ENCODE results near the gene ZNF574.
"Not testable (repeated sequence)": the region's sequence is repeated elsewhere in the genome, so short reads cannot be mapped to it uniquely, and the experiment has no call there.

The ZNF574 gene, protein sequence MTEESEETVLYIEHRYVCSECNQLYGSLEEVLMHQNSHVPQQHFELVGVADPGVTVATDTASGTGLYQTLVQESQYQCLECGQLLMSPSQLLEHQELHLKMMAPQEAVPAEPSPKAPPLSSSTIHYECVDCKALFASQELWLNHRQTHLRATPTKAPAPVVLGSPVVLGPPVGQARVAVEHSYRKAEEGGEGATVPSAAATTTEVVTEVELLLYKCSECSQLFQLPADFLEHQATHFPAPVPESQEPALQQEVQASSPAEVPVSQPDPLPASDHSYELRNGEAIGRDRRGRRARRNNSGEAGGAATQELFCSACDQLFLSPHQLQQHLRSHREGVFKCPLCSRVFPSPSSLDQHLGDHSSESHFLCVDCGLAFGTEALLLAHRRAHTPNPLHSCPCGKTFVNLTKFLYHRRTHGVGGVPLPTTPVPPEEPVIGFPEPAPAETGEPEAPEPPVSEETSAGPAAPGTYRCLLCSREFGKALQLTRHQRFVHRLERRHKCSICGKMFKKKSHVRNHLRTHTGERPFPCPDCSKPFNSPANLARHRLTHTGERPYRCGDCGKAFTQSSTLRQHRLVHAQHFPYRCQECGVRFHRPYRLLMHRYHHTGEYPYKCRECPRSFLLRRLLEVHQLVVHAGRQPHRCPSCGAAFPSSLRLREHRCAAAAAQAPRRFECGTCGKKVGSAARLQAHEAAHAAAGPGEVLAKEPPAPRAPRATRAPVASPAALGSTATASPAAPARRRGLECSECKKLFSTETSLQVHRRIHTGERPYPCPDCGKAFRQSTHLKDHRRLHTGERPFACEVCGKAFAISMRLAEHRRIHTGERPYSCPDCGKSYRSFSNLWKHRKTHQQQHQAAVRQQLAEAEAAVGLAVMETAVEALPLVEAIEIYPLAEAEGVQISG

DNA sequence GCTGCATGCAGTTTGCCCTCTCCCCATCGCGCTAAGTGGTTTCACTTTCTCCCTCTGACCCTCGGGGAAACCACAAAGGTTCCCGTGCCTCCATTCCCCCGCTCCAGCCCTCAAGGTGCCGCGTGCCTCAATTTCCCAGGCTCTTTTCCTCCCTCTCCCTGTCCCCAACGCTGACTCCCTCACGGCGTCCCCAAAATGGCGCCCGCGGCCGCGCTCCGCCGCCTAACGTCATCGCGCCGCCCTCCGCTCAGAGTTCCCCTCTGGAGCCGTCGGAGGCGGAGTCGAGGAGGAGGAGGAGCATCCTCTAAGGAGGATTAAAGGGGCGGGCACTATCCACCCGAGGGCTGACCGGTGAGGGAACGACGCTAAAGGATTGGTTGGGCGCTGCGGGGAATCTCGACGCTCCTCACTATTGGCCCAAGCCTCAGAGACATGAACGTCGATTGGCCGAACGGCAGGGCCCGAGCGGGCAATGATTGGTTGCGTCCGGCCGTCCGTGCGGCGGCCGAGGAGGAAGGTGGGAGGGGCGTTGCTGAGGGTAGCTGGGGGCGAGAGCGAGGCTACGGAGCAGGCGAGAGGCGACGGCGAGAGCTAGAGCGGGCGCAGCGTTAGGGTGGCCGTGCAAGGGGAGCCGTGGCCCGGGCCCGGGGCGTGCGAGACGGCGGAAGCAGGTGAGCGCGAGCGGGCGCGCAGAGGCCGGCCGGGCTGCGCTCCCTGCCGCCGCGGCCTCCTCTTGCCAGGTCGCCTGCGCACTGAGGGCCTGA is at the start of gene ZNF574:
Gene ZNF574 (plus strand): TSS at position 551 of the 764 bp plus-strand sequence. CDS start 2,441 bp downstream, outside the sequence.
- intact Hi-C loops (cut with DNase I) = no loop called here
- DNase-seq = peak; percentile 94 to 100 (median 96)

DNA sequence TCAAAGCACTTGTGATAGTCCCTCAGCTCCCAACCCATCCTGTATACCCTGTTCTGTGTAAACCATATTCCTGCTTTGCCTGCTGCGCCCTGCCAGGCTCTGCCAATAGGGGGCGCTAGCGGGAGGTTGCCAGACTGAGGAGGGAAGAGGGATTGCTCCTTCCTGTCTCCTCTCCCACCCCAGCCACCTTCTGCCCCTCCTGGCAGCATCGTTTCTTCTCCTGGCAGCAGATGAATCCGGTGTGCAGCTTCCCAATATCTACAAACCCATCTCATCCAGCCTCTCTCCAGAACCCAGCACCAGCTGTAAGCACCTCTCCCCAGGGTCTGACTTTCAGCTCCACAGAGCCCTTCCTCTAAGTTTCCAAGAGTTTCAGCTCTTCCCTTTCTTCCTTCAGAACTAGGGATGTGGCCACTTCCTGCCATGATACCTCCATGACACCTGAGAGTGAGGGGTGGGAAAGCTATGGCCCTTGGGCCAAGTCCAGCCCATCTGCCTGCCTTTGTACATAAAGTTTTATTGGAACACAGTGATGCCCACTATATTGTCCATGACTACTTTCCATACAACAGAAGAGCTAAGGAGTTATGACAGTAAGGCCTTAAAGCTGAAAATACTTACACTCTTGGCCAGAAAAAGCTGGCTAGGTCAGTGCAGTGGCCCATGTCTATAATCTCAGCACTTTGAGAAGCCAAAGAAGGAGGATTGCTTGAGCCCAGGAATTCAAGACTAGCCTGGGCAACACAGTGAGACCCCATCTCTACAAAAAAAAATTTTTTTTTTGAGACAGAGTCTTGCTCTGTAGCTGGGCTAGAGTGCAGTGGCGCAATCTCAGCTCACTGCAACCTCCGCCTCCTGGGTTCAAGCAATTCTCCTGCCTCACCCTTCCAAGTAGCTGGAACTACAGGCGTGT is 47.4 kb upstream of the ZNF574 start:
- DNase-seq = peak in 1 of 10 donors; percentile 5
- intact Hi-C loops (cut with DNase I) = no loop called here

DNA sequence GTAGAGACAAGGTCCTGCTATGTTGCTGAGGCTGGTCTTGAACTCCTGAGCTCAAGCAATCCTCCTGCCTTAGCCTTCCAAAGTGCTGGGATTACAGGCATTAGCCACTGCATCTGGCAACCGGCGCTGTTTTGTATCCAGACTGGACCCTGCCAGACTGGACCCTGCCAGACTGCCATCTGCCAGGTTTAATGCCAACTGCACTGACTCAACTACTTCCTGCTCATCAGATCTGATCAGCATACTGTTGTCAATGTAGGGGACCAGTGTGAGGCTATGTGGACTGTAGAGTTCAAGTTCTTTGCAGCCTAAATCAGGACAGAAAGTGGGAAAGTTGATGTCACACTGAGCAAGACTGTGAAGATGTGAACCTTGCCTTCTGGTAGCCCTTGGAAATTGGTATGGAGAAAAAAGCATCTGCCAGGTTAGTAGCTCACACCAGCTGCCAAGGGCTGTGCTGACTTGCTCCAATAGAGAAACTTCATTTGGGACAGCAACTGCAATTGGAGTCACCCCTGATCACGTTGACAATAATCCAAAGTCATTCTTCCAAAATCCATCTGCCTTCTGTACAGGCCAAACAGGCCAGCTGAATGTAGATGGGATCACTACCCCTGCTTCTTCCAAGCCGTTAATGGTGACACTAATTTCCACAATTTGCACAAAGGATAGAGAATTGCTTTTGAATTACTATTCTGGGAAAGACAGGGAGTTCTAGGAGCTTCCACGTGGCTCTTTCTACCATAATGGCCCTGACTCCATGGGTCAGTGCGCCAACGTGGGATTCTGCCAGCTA is 45.1 kb upstream of the ZNF574 start:
- intact Hi-C loops (cut with DNase I) = no loop called here
- DNase-seq = peak in 2 of 10 donors; percentile 69 to 84

GRCh38 chr19:42032431-42032830 is 43.5 kb upstream of the ZNF574 start:
- DNase-seq = peak in 1 of 10 donors; percentile 42
- intact Hi-C loops (cut with DNase I) = no loop called here

DNA sequence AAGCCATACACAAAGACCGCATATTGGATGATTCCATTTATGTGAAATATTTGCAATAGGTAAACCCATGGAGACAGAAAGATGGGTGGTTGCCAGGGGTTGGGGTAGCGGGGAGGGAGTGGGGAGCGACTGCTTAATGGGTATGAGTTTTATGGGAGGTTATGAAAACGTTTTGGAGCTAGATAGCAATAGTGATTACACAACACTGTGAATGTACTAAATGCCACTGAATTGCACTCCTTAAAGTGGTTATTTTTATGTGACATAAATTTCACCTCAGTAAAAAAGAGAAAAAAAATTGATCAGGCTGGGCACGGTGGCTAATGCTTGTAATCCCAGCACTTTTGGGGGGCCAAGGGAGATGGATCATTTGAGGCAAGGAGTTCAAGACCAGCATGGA is 42.6 kb upstream of the ZNF574 start:
- peak in 1 of 10 donors; percentile 2 for DNase-seq
- intact Hi-C loops (cut with DNase I) = no loop called here

DNA sequence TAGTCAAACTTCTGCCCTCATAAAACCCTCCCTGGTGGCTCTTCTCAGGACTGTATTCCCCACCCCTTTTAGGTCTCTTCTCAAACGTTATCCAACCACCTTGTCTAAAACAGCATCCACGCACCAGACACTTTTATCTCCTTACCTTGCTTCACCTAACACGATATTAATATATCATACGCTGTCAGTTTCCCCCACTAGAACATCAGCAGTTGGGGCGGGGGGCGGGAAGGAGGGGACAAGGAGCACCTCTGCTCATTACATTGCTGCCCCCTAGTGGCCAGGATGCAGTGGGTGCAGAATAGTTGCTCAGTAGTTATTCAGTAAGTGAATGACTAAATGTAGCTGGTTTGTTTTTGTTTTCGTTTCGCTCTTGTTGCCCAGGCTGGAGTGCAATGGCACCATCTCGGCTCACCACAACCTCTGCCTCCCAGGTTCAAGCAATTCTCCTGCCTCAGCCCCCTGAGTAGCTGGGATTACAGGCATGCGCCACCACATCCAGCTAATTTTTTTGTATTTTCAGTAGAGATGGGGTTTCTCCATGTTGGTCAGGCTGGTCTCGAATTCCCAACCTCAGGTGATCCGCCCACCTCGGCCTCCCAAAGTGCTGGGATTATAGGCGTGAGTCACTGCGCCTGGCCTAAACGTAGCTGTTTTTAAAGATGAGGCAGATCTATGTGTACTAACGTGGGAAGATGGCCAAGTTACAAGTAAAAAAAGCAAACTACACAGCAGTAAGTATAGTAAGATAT is 41.1 kb upstream of the ZNF574 start:
- intact Hi-C loops (cut with DNase I) = not testable (repeated sequence)
- DNase-seq = peak in 8 of 10 donors; percentile 48 to 92 (median 63)

GRCh38 chr19:42037649-42038048 is 38.3 kb upstream of the ZNF574 start:
- intact Hi-C loops (cut with DNase I) = no loop called here
- DNase-seq = peak in 1 of 10 donors; percentile 49

DNA sequence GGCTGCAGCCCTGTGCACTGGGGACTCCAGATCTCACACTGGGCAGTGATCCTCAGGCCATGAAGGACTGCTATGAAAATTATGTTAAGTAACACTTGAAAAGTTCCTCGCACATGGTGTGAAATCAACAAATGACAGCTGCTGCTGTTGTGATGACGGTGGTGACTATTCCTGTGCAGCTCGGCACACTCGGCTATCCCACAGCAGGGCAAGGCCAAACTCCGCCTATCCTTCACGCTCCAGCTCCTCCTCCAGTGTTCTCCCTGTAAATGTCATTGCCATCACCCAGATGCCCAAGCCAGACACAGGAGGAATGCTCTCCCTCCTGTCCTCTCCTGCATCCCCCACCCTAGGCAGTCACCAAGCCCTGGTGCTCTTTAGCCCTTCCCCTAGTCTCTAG is 37.3 kb upstream of the ZNF574 start:
- intact Hi-C loops (cut with DNase I) = no loop called here
- DNase-seq = peak in 7 of 10 donors; percentile 43 to 90 (median 61)

GRCh38 chr19:42040031-42040430 is 35.9 kb upstream of the ZNF574 start:
- intact Hi-C loops (cut with DNase I) = no loop called here
- no peak for DNase-seq

GRCh38 chr19:42040491-42040890 is 35.5 kb upstream of the ZNF574 start:
- intact Hi-C loops (cut with DNase I) = not testable (repeated sequence)
- peak in 1 of 10 donors; percentile 34 for DNase-seq

DNA sequence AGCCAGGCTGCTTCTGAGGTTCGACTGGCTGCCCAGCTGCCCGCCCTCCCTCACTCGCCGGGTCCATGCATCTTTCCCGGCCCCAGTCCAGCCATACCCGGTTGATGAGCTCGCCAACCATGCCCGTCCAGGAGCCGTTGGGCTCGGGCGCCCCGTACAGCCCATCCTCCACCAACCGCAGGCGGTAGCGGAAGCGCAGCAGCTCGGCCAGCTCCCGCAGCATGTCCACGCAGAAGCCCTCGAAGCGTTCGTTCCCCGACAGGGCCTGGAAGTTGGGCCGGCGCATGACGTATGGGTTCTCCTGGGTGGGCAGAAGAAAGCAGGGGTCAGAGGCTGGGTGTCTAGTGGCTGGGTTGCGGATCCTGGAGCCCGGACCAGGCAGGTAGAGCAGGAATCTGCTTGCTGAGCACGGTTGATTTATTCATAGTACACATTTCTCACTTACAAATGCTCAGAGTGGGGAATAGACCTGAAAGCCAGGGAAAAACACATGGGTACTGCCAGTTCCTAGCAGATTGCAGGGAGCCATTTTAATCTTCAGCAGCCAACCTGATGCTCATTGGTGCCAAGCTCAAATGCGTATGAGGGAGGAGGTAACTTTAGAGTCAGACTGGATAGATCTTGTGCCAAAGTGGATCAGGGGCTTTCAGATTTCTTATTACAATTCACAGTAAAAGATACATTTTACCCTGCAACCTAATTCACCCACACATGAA is 33.4 kb upstream of the ZNF574 start:
- intact Hi-C loops (cut with DNase I) = no loop called here
- DNase-seq = peak in 6 of 10 donors; percentile 26 to 89 (median 60)

- DNase-seq = no peak
- intact Hi-C loops (cut with DNase I) = no loop called here
Observed at GRCh38 chr19:42045575-42045974, 30.4 kb upstream of the ZNF574 start.

- intact Hi-C loops (cut with DNase I) = no loop called here
- DNase-seq = peak in 1 of 10 donors; percentile 3
Observed at GRCh38 chr19:42048992-42049391, 27.0 kb upstream of the ZNF574 start.

GRCh38 chr19:42051166-42052115 is 24.5 kb upstream of the ZNF574 start:
- intact Hi-C loops (cut with DNase I) = no loop called here
- peak in 2 of 10 donors; percentile 19 to 61 for DNase-seq

- peak in 2 of 10 donors; percentile 67 to 75 for DNase-seq
Observed at GRCh38 chr19:42052241-42052863, 23.6 kb upstream of the ZNF574 start.

More at GRCh38 chr19:42052241-42052863, 23.6 kb upstream of the ZNF574 start:
- intact Hi-C loops (cut with DNase I) = no loop called here

Data from posterior cingulate gyrus (tissue), 11 donors.